Transverse colon (tissue), 4 donors: ENCODE results near the gene OAS3. TPM values are rescaled to one million over a fixed set of nuclear protein-coding genes. Genes with fewer than 3 reads are reported as not detected.
"Not testable (repeated sequence)": the region's sequence is repeated elsewhere in the genome, so short reads cannot be mapped to it uniquely, and the experiment has no call there.

ENCODE experiments used
- DNase-seq: peaks from one replicate; pipeline ENCODE4 v3.0.0-alpha.2; 2019
- H3K27ac ChIP-seq, 4 donors: fragments of 200-600 bp; sonication (generic); 2 replicates each; pipeline ENCODE4 v1.5.1; 2016 to 2018; ENCODE audit warnings: inconsistent platforms in 4 of 4
- H3K27me3 ChIP-seq: fragments of 200-600 bp; sonication (generic); 2 replicates; pipeline ENCODE4 v1.5.1; 2017; ENCODE audit warnings: inconsistent platforms
- H3K36me3 ChIP-seq, 4 donors: fragments of 200-600 bp; sonication (generic); 2 replicates each; pipeline ENCODE4 v1.5.1; 2017 to 2019; ENCODE audit warnings: inconsistent platforms in 4 of 4
- H3K4me1 ChIP-seq, 4 donors: fragments of 200-600 bp; sonication (generic); 2 replicates each; pipeline ENCODE4 v1.5.1; 2017 to 2020; ENCODE audit warnings: inconsistent platforms in 4 of 4
- H3K4me3 ChIP-seq, 4 donors: fragments of 200-600 bp; sonication (generic); 1 replicate in 1 of 4; 2 replicates in 3 of 4; pipeline versions ENCODE4 v1.5.1 to v1.6.1; 2017 to 2019; ENCODE audit warnings: inconsistent platforms in 4 of 4
- H3K9me3 ChIP-seq, 2 donors: fragments of 200-600 bp; sonication (generic); 2 replicates each; pipeline ENCODE4 v1.5.1; 2017 to 2019; ENCODE audit warnings: inconsistent platforms in 2 of 2
- CTCF ChIP-seq, 5 experiments: fragments of 200-600 bp in 3 of 5; fragments of 450-650 bp in 2 of 5; sonication (generic) in 3 of 5; IDR thresholded peaks; 1 replicate in 2 of 5; 2 replicates in 3 of 5; pipeline ENCODE4 v1.5.1; 2016 to 2017; ENCODE audit warnings: antibody characterized with exemption in 5 of 5, inconsistent platforms in 3 of 5, mild to moderate bottlenecking in 2 of 5, moderate library complexity in 1 of 5
- EP300 ChIP-seq: sonication (generic); formaldehyde crosslinking; IDR thresholded peaks from one replicate; pipeline ENCODE4 v1.6.1; 2017; ENCODE audit warnings: antibody characterized with exemption, low read depth
- POLR2A ChIP-seq: fragments of 450-650 bp; IDR thresholded peaks from one replicate; pipeline ENCODE4 v1.6.1; 2016; ENCODE audit warnings: antibody characterized with exemption, mild to moderate bottlenecking, moderate library complexity
- POLR2AphosphoS5 ChIP-seq, 3 donors: sonication (generic); formaldehyde crosslinking; IDR thresholded peaks; one replicate each; pipeline ENCODE4 v1.6.1; 2016; ENCODE audit warnings: antibody characterized with exemption in 3 of 3
- WGBS, 2 donors: methylation state at CpG; one replicate each; pipeline ENCODE4 v1.1.5; 2018; ENCODE audit warnings: low coverage in 1 of 2; 5-methylcytosine and 5-hydroxymethylcytosine counted together
- in situ Hi-C, 4 donors: fragments of 200-750 bp; cut with MboI; loops; one replicate each; pipeline versions ENCODE4 v1.15.0 to v1.15.1; 2017; ENCODE audit warnings: low sequenced_read_pairs in 3 of 4, low pct_ligation_motif_present in 1 of 4, low pct_unique_long_range_greater_than_20kb in 1 of 4
- intact Hi-C: fragments of 100-400 bp; cut with DNase I; formaldehyde crosslinking; loops from one replicate; pipeline ENCODE4 v1.15.1; 2023; ENCODE audit warnings: low total_unique reads
- total RNA-seq, 4 donors: library from RNA; depleted of rRNA; stranded (reverse); fragments of >200 nt; gene quantifications; one replicate each; pipeline ENCODE4 v1.1.0, GENCODE V29; 2016

The OAS3 gene
- total RNA-seq, 4 donors from 2014 or later = 6.2 to 17.6 (median 12.4) TPM

- WGBS, 2 donors = 91% methylated on average over 11 of the region's 11 CpGs; no CpG with 5 or more reads in 1 of the 2 donors
Observed at GRCh38 chr12:112950701-112951100, 12.4 kb downstream of the OAS3 start.

GRCh38 chr12:112957125-112957524, 18.9 kb downstream of the OAS3 start:
- H3K4me3 ChIP-seq, H3K9me3 ChIP-seq, H3K27ac ChIP-seq, intact Hi-C loops, H3K27me3 ChIP-seq, DNase-seq, H3K4me1 ChIP-seq, in situ Hi-C loops: not testable (repeated sequence)
- H3K36me3 ChIP-seq = peaks cover 0 to 13% (median 0%) of the 10 kb centered on the region in 4 donors
- 90 to 92% methylated on average over 4 of the region's 4 CpGs for WGBS, 2 donors

More at GRCh38 chr12:112950701-112951100, 12.4 kb downstream of the OAS3 start:
- H3K4me1 ChIP-seq = no peaks in the 10 kb centered on the region
- intact Hi-C loops (no loop called here), in situ Hi-C loops (no loop called here)
- H3K27me3 ChIP-seq = no peaks in the 10 kb centered on the region
- H3K27ac ChIP-seq = no peak overlapping the region
- TF ChIP-seq CTCF (IDR thresholded peaks at IDR 0.05) (no peak), POLR2A (no peak), POLR2AphosphoS5 (IDR thresholded peaks at IDR 0.05) (no peak), EP300 (no peak)
- H3K36me3 ChIP-seq = peaks cover 0 to 20% (median 0%) of the 10 kb centered on the region in 4 donors
- DNase-seq = no peak
- H3K9me3 ChIP-seq = peaks cover 0 to 5% of the 10 kb centered on the region in 2 donors
- H3K4me3 ChIP-seq = no peak overlapping the region

- in situ Hi-C loops = no loop called here
- DNase-seq = no peak
- WGBS, 2 donors = 83 to 100% methylated on average over 1 to 7 of the region's 7 CpGs
- Histone ChIP-seq H3K27me3 (no peaks in the 10 kb centered on the region), H3K4me1 (no peaks in the 10 kb centered on the region), H3K27ac (no peak overlapping the region), H3K9me3 (no peaks in the 10 kb centered on the region), H3K36me3 (peaks cover 0 to 14% (median 3%) of the 10 kb centered on the region in 4 donors), H3K4me3 (no peak overlapping the region)
- intact Hi-C loops = no loop called here
- TF ChIP-seq CTCF (IDR thresholded peaks at IDR 0.05) (no peak), POLR2AphosphoS5 (IDR thresholded peaks at IDR 0.05) (no peak), EP300 (no peak), POLR2A (no peak)
Observed at GRCh38 chr12:112961074-112961473, 22.8 kb downstream of the OAS3 start.

GRCh38 chr12:112961536-112961935, 23.3 kb downstream of the OAS3 start:
- TF ChIP-seq EP300 (no peak), POLR2AphosphoS5 (IDR thresholded peaks at IDR 0.05) (no peak), POLR2A (no peak), CTCF (IDR thresholded peaks at IDR 0.05) (no peak)
- WGBS, 2 donors = 80 to 84% methylated on average over 1 to 4 of the region's 4 CpGs
- no peaks in the 10 kb centered on the region for H3K9me3 ChIP-seq
- no peak overlapping the region for H3K27ac ChIP-seq
- intact Hi-C loops (no loop called here), in situ Hi-C loops (no loop called here)
- no peaks in the 10 kb centered on the region for H3K27me3 ChIP-seq
- H3K4me1 ChIP-seq = no peaks in the 10 kb centered on the region
- no peak overlapping the region for H3K4me3 ChIP-seq
- peaks cover 0 to 14% (median 3%) of the 10 kb centered on the region in 4 donors for H3K36me3 ChIP-seq
- no peak for DNase-seq

GRCh38 chr12:112962561-112962960, 24.3 kb downstream of the OAS3 start:
- 80 to 95% methylated on average over 1 to 7 of the region's 7 CpGs for WGBS, 2 donors
- Histone ChIP-seq H3K9me3 (no peaks in the 10 kb centered on the region), H3K27me3 (no peaks in the 10 kb centered on the region), H3K4me3 (no peak overlapping the region), H3K4me1 (no peaks in the 10 kb centered on the region), H3K36me3 (peaks cover 0 to 14% (median 3%) of the 10 kb centered on the region in 4 donors), H3K27ac (no peak overlapping the region)
- intact Hi-C loops (no loop called here), in situ Hi-C loops (no loop called here)
- no peak for DNase-seq
- TF ChIP-seq CTCF (IDR thresholded peaks at IDR 0.05) (no peak), POLR2A (no peak), EP300 (no peak), POLR2AphosphoS5 (IDR thresholded peaks at IDR 0.05) (no peak)
